H1 (cell line): ENCODE results near the gene SPEF1. TPM values are rescaled to one million over a fixed set of nuclear protein-coding genes. Genes with fewer than 3 reads are reported as not detected.

ENCODE experiments used
- CTCF ChIA-PET: fragments of 300-600 bp; sonication (Branson Sonifier 250); formaldehyde crosslinking; loops from one replicate; lab custom pipeline; 2021; ENCODE audit not compliant: partially characterized antibody; lab: Charles Lee
- POLR2A ChIA-PET: fragments of 300-600 bp; sonication (Branson Sonifier 250); formaldehyde crosslinking; loops from one replicate; lab custom pipeline; 2021; ENCODE audit warnings: inconsistent platforms; ENCODE audit not compliant: partially characterized antibody; lab: Charles Lee
- DNase-seq, 2 experiments: peaks; one replicate each; pipeline versions ENCODE4 v3.0.0 to v3.0.0-alpha.2; 2010 to 2022; ENCODE audit warnings: low spot score in 2 of 2, low read depth in 1 of 2, mixed read lengths in 1 of 2
- FAIRE-seq: peaks from 2 replicates; lab custom pipeline; 2011; peaks lifted over from hg19 to GRCh38; lab: Jason Lieb, UNC
- H2AFZ ChIP-seq: 2 replicates; pipeline ENCODE4 v1.8.1; 2012; ENCODE audit warnings: low read length, inconsistent platforms
- H2AK5ac ChIP-seq: 2 replicates; pipeline ENCODE4 v1.6.1; 2013; ENCODE audit warnings: low read depth, low read length
- H2BK120ac ChIP-seq: replicated peaks from 2 replicates; pipeline ENCODE3; 2013; ENCODE audit warnings: low read depth, low read length, inconsistent platforms
- H2BK12ac ChIP-seq: 2 replicates; pipeline ENCODE4 v1.6.1; 2013; ENCODE audit warnings: low read depth, low read length
- H2BK15ac ChIP-seq: 2 replicates; pipeline ENCODE4 v1.6.1; 2013; ENCODE audit warnings: low read length
- H2BK20ac ChIP-seq: 2 replicates; pipeline ENCODE4 v1.6.1; 2013; ENCODE audit warnings: low read length
- H2BK5ac ChIP-seq: 2 replicates; pipeline ENCODE4 v1.6.1; 2013; ENCODE audit warnings: low read depth, low read length
- H3K14ac ChIP-seq: 2 replicates; pipeline ENCODE4 v1.6.1; 2013; ENCODE audit warnings: inconsistent platforms; ENCODE audit not compliant: insufficient read length
- H3K18ac ChIP-seq: 2 replicates; pipeline ENCODE4 v1.6.1; 2013; ENCODE audit warnings: low read length; ENCODE audit errors: extremely low read depth
- H3K23ac ChIP-seq: 2 replicates; pipeline ENCODE4 v1.6.1; 2013; ENCODE audit warnings: inconsistent platforms; ENCODE audit not compliant: insufficient read length
- H3K23me2 ChIP-seq: 2 replicates; pipeline ENCODE4 v1.6.1; 2013; ENCODE audit warnings: low read depth, low read length
- H3K27ac ChIP-seq: 2 replicates; pipeline ENCODE4 v1.6.1; 2011; ENCODE audit warnings: low read depth, low read length, inconsistent platforms
- H3K27me3 ChIP-seq, 4 experiments: replicated peaks in 1 of 4; 1 replicate in 1 of 4; 2 replicates in 3 of 4; pipeline versions ENCODE4 v1.6.1 to v1.8.1; 2011 to 2013; ENCODE audit warnings: low read length in 3 of 4, mild to moderate bottlenecking in 3 of 4, inconsistent platforms in 2 of 4, mixed read lengths in 2 of 4, moderate library complexity in 1 of 4; ENCODE audit not compliant: control insufficient read depth in 3 of 4, insufficient read depth in 3 of 4; ENCODE audit errors: extremely low read depth in 1 of 4
- H3K36me3 ChIP-seq, 4 experiments: 2 replicates each; pipeline versions ENCODE4 v1.6.1 to v1.8.1; 2011 to 2013; ENCODE audit warnings: mild to moderate bottlenecking in 4 of 4, low read length in 3 of 4, moderate library complexity in 2 of 4, control low read depth in 1 of 4, inconsistent platforms in 1 of 4; ENCODE audit not compliant: insufficient read depth in 4 of 4, control insufficient read depth in 2 of 4
- H3K4ac ChIP-seq: replicated peaks from 2 replicates; pipeline ENCODE3; 2013; ENCODE audit warnings: low read length, low read depth, mixed read lengths, inconsistent platforms; ENCODE audit not compliant: insufficient read length
- H3K4me1 ChIP-seq, 4 experiments: replicated peaks in 1 of 4; 1 replicate in 1 of 4; 2 replicates in 3 of 4; pipeline versions ENCODE4 v1.6.1 to v1.8.1; 2011 to 2013; ENCODE audit warnings: low read length in 3 of 4, inconsistent platforms in 2 of 4, mixed read lengths in 1 of 4; ENCODE audit not compliant: insufficient read depth in 4 of 4, control insufficient read depth in 3 of 4
- H3K4me2 ChIP-seq, 2 experiments: 2 replicates each; pipeline versions ENCODE4 v1.6.1 to v1.8.1; 2011 to 2013; ENCODE audit warnings: low read depth in 2 of 2, low read length in 2 of 2, control low read depth in 1 of 2, inconsistent platforms in 1 of 2, mild to moderate bottlenecking in 1 of 2; ENCODE audit not compliant: insufficient read depth in 1 of 2
- H3K4me3 ChIP-seq, 4 experiments: fragments of 200-600, 300-600 bp in 1 of 4; sonication (generic), shearing (Covaris generic), sonication (Bioruptor Twin) in 1 of 4; 2 replicates each; pipeline versions ENCODE4 v1.5.1 to v1.8.1; 2011 to 2016; ENCODE audit warnings: low read length in 4 of 4, low read depth in 3 of 4, control low read depth in 2 of 4, inconsistent platforms in 2 of 4, mild to moderate bottlenecking in 2 of 4, mixed read lengths in 1 of 4, moderate library complexity in 1 of 4; ENCODE audit not compliant: insufficient read depth in 2 of 4; ENCODE audit errors: extremely low read depth in 1 of 4
- H3K56ac ChIP-seq: replicated peaks from 2 replicates; pipeline ENCODE3; 2013; ENCODE audit warnings: low read depth, mild to moderate bottlenecking, mixed read lengths, low read length, inconsistent platforms; ENCODE audit not compliant: insufficient read length
- H3K79me1 ChIP-seq: 2 replicates; pipeline ENCODE4 v1.6.1; 2013; ENCODE audit warnings: low read depth, low read length, control low read depth
- H3K79me2 ChIP-seq, 2 experiments: 2 replicates each; pipeline versions ENCODE4 v1.6.1 to v1.8.1; 2012 to 2013; ENCODE audit warnings: low read length in 2 of 2, mild to moderate bottlenecking in 2 of 2, inconsistent platforms in 1 of 2; ENCODE audit not compliant: insufficient read depth in 2 of 2, control insufficient read depth in 1 of 2
- H3K9ac ChIP-seq, 4 experiments: replicated peaks in 1 of 4; 1 replicate in 1 of 4; 2 replicates in 3 of 4; pipeline versions ENCODE4 v1.6.1 to v1.8.1; 2011 to 2013; ENCODE audit warnings: low read depth in 3 of 4, low read length in 3 of 4, control low read depth in 2 of 4, mild to moderate bottlenecking in 2 of 4, moderate library complexity in 2 of 4, inconsistent platforms in 1 of 4; ENCODE audit errors: extremely low read depth in 1 of 4
- H3K9me3 ChIP-seq, 2 experiments: 2 replicates each; pipeline versions ENCODE4 v1.6.1 to v1.8.1; 2012 to 2013; ENCODE audit warnings: mild to moderate bottlenecking in 2 of 2, moderate library complexity in 2 of 2, control low read depth in 1 of 2, inconsistent platforms in 1 of 2, low read depth in 1 of 2, low read length in 1 of 2, mixed read lengths in 1 of 2; ENCODE audit not compliant: insufficient read depth in 2 of 2
- H4K20me1 ChIP-seq, 2 experiments: replicated peaks in 1 of 2; 2 replicates each; pipeline versions ENCODE3 to v1.8.1; 2011 to 2013; ENCODE audit warnings: inconsistent platforms in 2 of 2, low read length in 2 of 2, mild to moderate bottlenecking in 1 of 2; ENCODE audit not compliant: insufficient read depth in 2 of 2, control insufficient read depth in 1 of 2
- H4K5ac ChIP-seq: 2 replicates; pipeline ENCODE4 v1.6.1; 2013; ENCODE audit warnings: low read length, low read depth, mixed read lengths, inconsistent platforms; ENCODE audit not compliant: insufficient read length
- H4K8ac ChIP-seq: 2 replicates; pipeline ENCODE4 v1.8.0; 2013; ENCODE audit warnings: mild to moderate bottlenecking, moderate library complexity, low read length, inconsistent platforms; ENCODE audit not compliant: insufficient read depth; ENCODE audit errors: extremely low read depth
- H4K91ac ChIP-seq: replicated peaks from 2 replicates; pipeline ENCODE3; 2013; ENCODE audit warnings: low read length, mixed read lengths, inconsistent platforms; ENCODE audit not compliant: insufficient read length
- HDAC2 ChIP-seq, 2 experiments: fragments of 300-600 bp in 1 of 2; sonication (generic) in 1 of 2; IDR thresholded peaks; 2 replicates each; pipeline ENCODE4 v1.6.1; 2011 to 2012; ENCODE audit warnings: low read depth in 2 of 2, low read length in 2 of 2, mild to moderate bottlenecking in 2 of 2, moderate library complexity in 2 of 2, borderline replicate concordance in 1 of 2, inconsistent platforms in 1 of 2
- PHF8 ChIP-seq: fragments of 200-600 bp; sonication (generic); conservative IDR thresholded peaks from 2 replicates; pipeline ENCODE4 v1.7.1; 2012; ENCODE audit warnings: low read depth, mild to moderate bottlenecking, inconsistent platforms, low read length, moderate library complexity
- POLR2AphosphoS5 ChIP-seq: IDR thresholded peaks from 2 replicates; pipeline ENCODE4 v1.6.1; 2011; ENCODE audit warnings: low read depth, low read length
- SUZ12 ChIP-seq: fragments of 200-600 bp; sonication (generic); IDR thresholded peaks from 2 replicates; pipeline ENCODE4 v1.6.1; 2012; ENCODE audit warnings: mild to moderate bottlenecking, inconsistent platforms, low read length, moderate library complexity, mixed read lengths
- TAF7 ChIP-seq: optimal IDR thresholded peaks from 2 replicates; pipeline ENCODE3; 2011; ENCODE audit warnings: low read depth, mild to moderate bottlenecking, inconsistent platforms, low read length, moderate library complexity, borderline replicate concordance
- ZNF274 ChIP-seq: IDR thresholded peaks from 2 replicates; pipeline ENCODE4 v1.7.0; 2012; ENCODE audit warnings: low read length, borderline replicate concordance; ENCODE audit errors: extremely low read depth
- WGBS, 2 experiments: shearing (Covaris generic) in 1 of 2; methylation state at CpG; one replicate each; pipeline versions ENCODE4 v1.1.6 to v1.1.7; 2013 to 2015; ENCODE audit warnings: low lambda C conversion rate in 2 of 2, mixed read lengths in 2 of 2, inconsistent platforms in 1 of 2, low coverage in 1 of 2, missing lambda C conversion rate in 1 of 2; ENCODE audit not compliant: insufficient replicate concordance in 2 of 2, insufficient coverage in 1 of 2, insufficient read length in 1 of 2; ENCODE audit errors: extremely low coverage in 1 of 2, missing lambda C conversion rate in 1 of 2; 5-methylcytosine and 5-hydroxymethylcytosine counted together
- polyA plus RNA-seq, 7 experiments: library from polyadenylated mRNA; depleted of rRNA in 3 of 7; stranded (reverse) in 5 of 7; unstranded in 2 of 7; fragments of >200 nt in 5 of 7; fragments of 200-250 nt in 2 of 7; gene quantifications; 1 replicate in 5 of 7; 2 replicates in 1 of 7; 4 replicates in 1 of 7; pipeline versions ENCODE4 v1.2.1 to v1.2.3, GENCODE V29; 2011 to 2013; ENCODE audit warnings: missing spikeins in 2 of 7, mixed read lengths in 2 of 7
- total RNA-seq: library from RNA; stranded (reverse); fragmentation: NEBNext Ultra II Directional; extraction: Animal tissue kit (Norgen Biotek cat#: 25700); gene quantifications from 2 replicates; pipeline ENCODE4 v1.2.1, GENCODE V29; 2021
- TF ChIP-seq, protein P1 (sequence below): IDR thresholded peaks from 2 replicates; pipeline ENCODE4 v1.6.1; 2012; ENCODE audit warnings: inconsistent platforms
- TF ChIP-seq, protein P2 (sequence below): IDR thresholded peaks from 2 replicates; pipeline ENCODE4 v1.6.1; 2011; ENCODE audit warnings: low read length, improper control_type of control experiment

Gene SPEF1
- total and polyA plus RNA-seq, 2 of the 8 experiments (the other 6 are each of a cell fraction or from before 2014, with no cell fraction given), result 0.51 to 0.71 TPM

DNA sequence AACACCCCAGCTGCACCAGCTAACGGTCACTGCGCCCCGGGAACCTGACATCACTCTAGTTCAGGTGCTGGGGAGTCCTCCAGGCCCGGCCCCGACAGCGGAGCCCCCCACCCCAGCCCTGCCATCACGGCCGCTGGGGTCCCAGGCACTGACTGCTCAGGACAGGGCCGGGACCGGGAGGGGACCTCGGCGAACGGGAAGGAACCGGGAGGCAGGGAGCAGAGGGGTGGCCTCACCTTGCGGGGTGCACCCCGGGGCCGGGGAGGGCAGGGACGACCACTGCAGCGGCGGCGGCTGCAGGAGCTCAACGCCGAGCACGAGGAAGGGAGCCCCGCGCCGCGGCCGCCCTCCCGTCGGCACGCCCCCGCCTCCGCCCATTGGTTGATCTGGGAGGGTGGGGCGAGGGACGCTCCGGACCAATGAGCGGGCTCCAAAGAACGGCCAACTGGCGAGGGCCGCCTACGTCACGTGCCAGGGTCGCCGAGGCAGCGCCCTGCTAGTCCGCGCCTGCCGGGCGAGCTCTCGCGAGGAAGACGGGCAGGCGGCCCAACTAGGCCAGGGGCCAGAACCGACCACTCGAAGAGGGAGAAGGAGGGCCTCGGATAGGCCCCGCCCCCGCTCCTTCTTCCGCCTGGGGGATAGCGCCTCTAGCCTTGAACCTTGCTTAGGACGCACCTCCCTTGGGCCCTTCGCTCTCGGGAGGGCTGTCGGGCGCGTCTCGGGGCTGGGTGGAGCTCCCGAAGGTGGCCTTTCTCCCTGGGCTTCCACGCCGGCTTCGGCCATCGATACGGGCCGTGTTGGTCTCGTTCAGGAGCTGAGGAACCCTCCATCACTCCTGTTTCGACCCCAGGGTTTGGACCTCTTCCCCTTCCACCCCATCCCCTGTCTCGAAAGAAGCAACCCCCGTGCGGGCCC, 13.6 kb downstream of the SPEF1 start, which contains the start of gene ADISSP:
Gene ADISSP, minus strand, starts transcription at position 327 of the 915 bp plus-strand sequence. CDS start 7,653 bp downstream, outside the sequence.
- Histone ChIP-seq H3K9me3 (no peaks in the 10 kb centered on the region), H4K8ac (peak within 1 kb of the TSS; percentile 94), H2AK5ac (no peak within 1 kb of the TSS), H3K23me2 (peaks cover 12% of the 10 kb centered on the region; the same call in 1 of the 2 replicates), H4K5ac (peak within 1 kb of the TSS; percentile 10), H3K4me2 (peak within 1 kb of the TSS; percentile 79 to 99), H2BK5ac (no peak within 1 kb of the TSS; the same call in 1 of the 2 replicates), H3K56ac (peak within 1 kb of the TSS; percentile 62), H3K23ac (no peak within 1 kb of the TSS), H3K27ac (peak within 1 kb of the TSS; percentile 66; the same call in 1 of the 2 replicates), H3K27me3 (no peaks in the 10 kb centered on the region), H2BK20ac (no peak within 1 kb of the TSS; the same call in 1 of the 2 replicates), H3K14ac (no peak within 1 kb of the TSS), H3K4me3 (peak within 1 kb of the TSS; percentile 74 to 94 (median 88)), H2BK15ac (0 out of 2 replicates have a peak within 1 kb of the TSS, but pooled peaks have one; percentile 16), H3K79me2 (peaks cover 0 to 25% of the 10 kb centered on the region in 2 experiments; a peak in 1 of 4 replicates), H2BK12ac (0 out of 2 replicates have a peak within 1 kb of the TSS, but pooled peaks have one; percentile 27), H4K20me1 (peaks cover 0 to 7% of the 10 kb centered on the region in 2 experiments), H3K18ac (peak within 1 kb of the TSS; percentile 93), H3K79me1 (peaks cover 14% of the 10 kb centered on the region), H2BK120ac (no peak within 1 kb of the TSS), H3K36me3 (no peaks in the 10 kb centered on the region), H3K4me1 (peaks cover 3 to 15% (median 6%) of the 10 kb centered on the region in 4 experiments; a peak in 6 of 7 replicates), H3K9ac (peak within 1 kb of the TSS; percentile 52 to 78 (median 74)), H2AFZ (peak within 1 kb of the TSS; percentile 47; the same call in 1 of the 2 replicates), H3K4ac (peak within 1 kb of the TSS; percentile 60), H4K91ac (peak within 1 kb of the TSS; percentile 85)
- FAIRE-seq (peak; percentile 50), DNase-seq (peak; percentile 97)
- ChIA-PET POLR2A (interaction anchor here (0.6 to 3.2 kb wide), 14 partner anchors 10 to 511 kb away, joined by 3 to 42 read pairs (median 5); partner anchors contain the start of gene MAVS), CTCF (interaction anchor here (0.5 to 14.2 kb wide), 20 partner anchors 9 to 205 kb away, joined by 3 to 277 read pairs (median 5); partner anchors contain the start of genes AP5S1, CENPB and SPEF1)
- WGBS, 2 experiments, result 1% methylated on average over 41 of the region's 80 CpGs; no CpG with 5 or more reads in 1 of the 2 experiments
- TF ChIP-seq SUZ12 (no peak), POLR2AphosphoS5 (peak; percentile 30), HDAC2 (IDR thresholded peaks at IDR 0.05; ENCODE audit: borderline replicate concordance in 1 of 2, low read depth in 2 of 2, low read length in 2 of 2) (peak in 1 of 2 experiments; percentile 4; a peak in 1 of 4 replicates), ZNF274 (no peak), TAF7 (peak; percentile 52), PHF8 (peak; percentile 81)
- TF ChIP-seq, protein P1, sequence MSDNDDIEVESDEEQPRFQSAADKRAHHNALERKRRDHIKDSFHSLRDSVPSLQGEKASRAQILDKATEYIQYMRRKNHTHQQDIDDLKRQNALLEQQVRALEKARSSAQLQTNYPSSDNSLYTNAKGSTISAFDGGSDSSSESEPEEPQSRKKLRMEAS, result peak; percentile 91
- TF ChIP-seq, protein P2, sequence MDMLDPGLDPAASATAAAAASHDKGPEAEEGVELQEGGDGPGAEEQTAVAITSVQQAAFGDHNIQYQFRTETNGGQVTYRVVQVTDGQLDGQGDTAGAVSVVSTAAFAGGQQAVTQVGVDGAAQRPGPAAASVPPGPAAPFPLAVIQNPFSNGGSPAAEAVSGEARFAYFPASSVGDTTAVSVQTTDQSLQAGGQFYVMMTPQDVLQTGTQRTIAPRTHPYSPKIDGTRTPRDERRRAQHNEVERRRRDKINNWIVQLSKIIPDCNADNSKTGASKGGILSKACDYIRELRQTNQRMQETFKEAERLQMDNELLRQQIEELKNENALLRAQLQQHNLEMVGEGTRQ, result peak; percentile 89
